Testis (tissue), 3 donors: ENCODE measurements around the gene SERAC1. TPM values are rescaled to one million over a fixed set of nuclear protein-coding genes. Genes with fewer than 3 reads are reported as not detected.

Source experiments
- DNase-seq: peaks from one replicate; pipeline ENCODE4 v3.0.0-alpha.2; 2019
- H3K27ac ChIP-seq, 2 donors: fragments of 200-600 bp; sonication (generic); one replicate each; pipeline ENCODE4 v1.5.1; 2019
- H3K27me3 ChIP-seq: fragments of 200-600 bp; sonication (generic); one replicate; pipeline ENCODE4 v1.5.1; 2019
- H3K36me3 ChIP-seq: fragments of 200-600 bp; sonication (generic); one replicate; pipeline ENCODE4 v1.5.1; 2017; ENCODE audit warnings: low read depth; ENCODE audit errors: missing control alignments
- H3K4me1 ChIP-seq: fragments of 200-600 bp; sonication (generic); one replicate; pipeline ENCODE4 v1.5.1; 2019
- H3K4me3 ChIP-seq, 2 donors: fragments of 200-600 bp; sonication (generic); one replicate each; pipeline ENCODE4 v1.5.1; 2017 to 2019
- H3K9me3 ChIP-seq: fragments of 200-600 bp; sonication (generic); one replicate; pipeline ENCODE4 v1.5.1; 2017
- POLR2A ChIP-seq: fragments of 450-650 bp; IDR thresholded peaks from one replicate; pipeline ENCODE4 v1.6.1; 2017; ENCODE audit warnings: antibody characterized with exemption, mild to moderate bottlenecking, moderate library complexity
- WGBS, 2 donors: methylation state at CpG; one replicate each; pipeline ENCODE4 v1.1.5; 2018; 5-methylcytosine and 5-hydroxymethylcytosine counted together
- intact Hi-C: fragments of 100-400 bp; cut with DNase I; formaldehyde crosslinking; loops from one replicate; pipeline ENCODE4 v1.15.1; 2023; ENCODE audit warnings: low total_unique reads
- polyA plus RNA-seq: library from polyadenylated mRNA; stranded (reverse); fragments of 350-450 nt; fragmentation: Illumina TruSeq; extraction: RNeasy Lipid Tissue Mini Kit (QIAGEN cat#74804); gene quantifications from one replicate; pipeline ENCODE4 v1.2.3, GENCODE V29; 2014; ENCODE audit warnings: low read depth, low replicate concordance; ENCODE audit not compliant: insufficient read depth
- total RNA-seq, 2 donors: library from RNA; depleted of rRNA; stranded (reverse); fragments of >200 nt; gene quantifications; one replicate each; pipeline ENCODE4 v1.2.3, GENCODE V29; 2016
- TF ChIP-seq, protein P1 (sequence below), 3 experiments: fragments of 450-650 bp in 2 of 3; fragments of 200-600 bp in 1 of 3; sonication (generic) in 1 of 3; IDR thresholded peaks; one replicate each; pipeline ENCODE4 v1.5.1; 2016 to 2019; ENCODE audit warnings: antibody characterized with exemption in 3 of 3, mild to moderate bottlenecking in 2 of 3, moderate library complexity in 1 of 3

Gene SERAC1
- total and polyA plus RNA-seq, 3 donors from 2014 or later = 9.8 to 20.2 (median 15.2) TPM

DNA sequence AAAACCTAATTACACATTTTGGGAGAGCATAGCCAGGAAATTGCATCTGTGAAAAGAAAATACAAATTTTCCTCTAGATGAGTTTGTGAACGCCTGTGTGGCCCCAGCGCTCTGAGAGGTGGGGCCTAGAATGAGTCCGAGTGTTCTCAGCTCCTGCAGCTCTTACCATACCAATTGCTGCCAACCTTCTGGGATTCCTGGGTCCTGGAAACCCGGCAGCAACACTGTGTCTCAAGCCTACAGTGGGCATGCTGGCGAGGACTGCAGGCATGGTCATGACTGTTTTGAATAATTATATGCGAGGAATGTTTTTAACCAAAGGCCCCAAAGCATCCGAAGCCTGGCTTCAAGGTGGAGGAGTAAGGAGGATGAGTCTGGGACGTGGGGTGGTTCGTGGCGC lies 90.4 kb downstream of the SERAC1 start:
- no peaks in the 10 kb centered on the region for H3K9me3 ChIP-seq
- 93 to 95% methylated on average over 10 of the region's 10 CpGs for WGBS, 2 donors

DNA sequence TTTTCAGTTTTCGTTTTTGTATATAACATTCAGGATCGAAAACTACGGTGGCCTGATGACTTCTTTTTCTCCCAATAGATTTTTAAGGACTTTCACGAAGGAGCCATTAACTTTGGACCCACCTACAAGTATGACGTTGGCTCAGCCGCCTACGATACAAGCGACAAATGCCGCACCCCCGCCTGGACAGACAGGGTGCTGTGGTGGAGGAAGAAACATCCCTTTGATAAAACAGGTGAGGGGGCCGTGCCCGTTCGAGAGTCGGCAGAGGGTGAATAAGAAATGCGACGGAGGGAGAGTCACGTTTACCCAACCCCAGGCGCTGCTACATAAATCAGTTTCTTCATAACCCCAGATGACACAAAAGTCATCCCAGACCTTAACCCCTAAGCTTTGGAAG lies 91.5 kb downstream of the SERAC1 start:
- Histone ChIP-seq H3K36me3 (no peaks in the 10 kb centered on the region), H3K9me3 (no peaks in the 10 kb centered on the region), H3K27me3 (no peaks in the 10 kb centered on the region), H3K4me3 (no peak overlapping the region), H3K4me1 (no peaks in the 10 kb centered on the region), H3K27ac (no peak overlapping the region)
- WGBS, 2 donors = 87 to 93% methylated on average over 18 of the region's 18 CpGs
- no peak for DNase-seq
- intact Hi-C loops = no loop called here
- TF ChIP-seq, protein P1, sequence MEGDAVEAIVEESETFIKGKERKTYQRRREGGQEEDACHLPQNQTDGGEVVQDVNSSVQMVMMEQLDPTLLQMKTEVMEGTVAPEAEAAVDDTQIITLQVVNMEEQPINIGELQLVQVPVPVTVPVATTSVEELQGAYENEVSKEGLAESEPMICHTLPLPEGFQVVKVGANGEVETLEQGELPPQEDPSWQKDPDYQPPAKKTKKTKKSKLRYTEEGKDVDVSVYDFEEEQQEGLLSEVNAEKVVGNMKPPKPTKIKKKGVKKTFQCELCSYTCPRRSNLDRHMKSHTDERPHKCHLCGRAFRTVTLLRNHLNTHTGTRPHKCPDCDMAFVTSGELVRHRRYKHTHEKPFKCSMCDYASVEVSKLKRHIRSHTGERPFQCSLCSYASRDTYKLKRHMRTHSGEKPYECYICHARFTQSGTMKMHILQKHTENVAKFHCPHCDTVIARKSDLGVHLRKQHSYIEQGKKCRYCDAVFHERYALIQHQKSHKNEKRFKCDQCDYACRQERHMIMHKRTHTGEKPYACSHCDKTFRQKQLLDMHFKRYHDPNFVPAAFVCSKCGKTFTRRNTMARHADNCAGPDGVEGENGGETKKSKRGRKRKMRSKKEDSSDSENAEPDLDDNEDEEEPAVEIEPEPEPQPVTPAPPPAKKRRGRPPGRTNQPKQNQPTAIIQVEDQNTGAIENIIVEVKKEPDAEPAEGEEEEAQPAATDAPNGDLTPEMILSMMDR (IDR thresholded peaks at IDR 0.05) = no peak
- TF ChIP-seq POLR2A = no peak

More for the DNA sequence above, 90.4 kb downstream of the SERAC1 start:
- DNase-seq = no peak
- Histone ChIP-seq H3K27ac (no peak overlapping the region), H3K4me1 (no peaks in the 10 kb centered on the region), H3K27me3 (no peaks in the 10 kb centered on the region), H3K4me3 (no peak overlapping the region), H3K36me3 (no peaks in the 10 kb centered on the region)
- intact Hi-C loops = no loop called here
- TF ChIP-seq, protein P1 (IDR thresholded peaks at IDR 0.05) = no peak
- TF ChIP-seq POLR2A = no peak

DNA sequence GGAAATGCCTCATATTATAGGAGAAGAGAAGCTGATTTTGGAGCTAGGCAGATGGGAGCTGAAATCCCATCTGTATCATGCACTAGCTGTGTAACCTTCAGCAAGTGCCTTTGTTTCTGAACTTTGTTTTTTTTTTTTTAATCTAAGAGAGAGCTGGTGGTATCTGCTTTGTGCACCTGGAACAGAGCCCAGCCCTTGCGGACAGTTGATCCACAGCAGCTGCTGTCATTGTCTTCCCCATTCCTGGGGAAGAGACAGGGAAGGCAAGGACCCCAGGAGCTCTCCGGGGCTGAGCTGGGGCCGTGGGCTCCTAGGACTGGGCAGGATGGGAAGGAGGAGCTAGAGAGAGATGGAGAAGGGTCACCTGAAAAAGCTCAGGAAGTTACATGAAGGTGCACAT lies 94.3 kb downstream of the SERAC1 start:
- H3K9me3 ChIP-seq = no peaks in the 10 kb centered on the region
- DNase-seq = no peak
- WGBS, 2 donors = 71 to 77% methylated on average over 3 of the region's 3 CpGs
- H3K36me3 ChIP-seq = no peaks in the 10 kb centered on the region
- intact Hi-C loops = no loop called here
- TF ChIP-seq, protein P1 (IDR thresholded peaks at IDR 0.05) = no peak
- no peak for TF ChIP-seq POLR2A
- no peak overlapping the region for H3K4me3 ChIP-seq
- H3K27me3 ChIP-seq = no peaks in the 10 kb centered on the region
- H3K27ac ChIP-seq = no peak overlapping the region
- H3K4me1 ChIP-seq = no peaks in the 10 kb centered on the region

DNA sequence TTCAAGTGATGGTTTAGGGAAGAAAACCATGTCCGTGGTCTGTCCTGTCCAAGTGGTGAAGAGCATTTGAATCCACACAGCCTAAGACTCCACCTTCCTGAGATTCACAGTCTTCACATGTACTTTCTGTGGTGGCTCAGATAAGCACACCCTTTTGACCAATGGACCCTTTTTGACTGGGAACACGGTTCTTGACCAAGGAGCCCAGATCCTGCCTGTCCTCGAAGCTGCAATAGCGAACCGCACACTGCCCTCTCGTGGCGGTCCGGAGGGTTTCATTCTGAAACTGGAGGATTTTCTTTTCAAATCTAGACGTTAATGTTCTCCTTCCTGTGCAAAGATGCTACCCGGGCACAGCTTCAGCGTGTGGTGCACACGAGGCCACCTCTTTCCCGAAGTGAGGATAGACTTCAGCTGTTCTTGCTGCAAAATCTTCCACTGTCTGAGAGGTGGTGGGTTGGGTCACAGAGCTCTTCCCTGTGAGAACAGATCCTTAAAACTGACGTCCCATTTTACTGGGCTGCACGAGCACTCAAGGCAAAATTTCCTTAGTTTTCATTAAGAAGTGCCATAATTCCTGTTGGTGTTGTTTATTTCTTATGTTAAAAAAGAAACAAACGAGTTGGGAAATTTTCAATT lies 95.9 kb downstream of the SERAC1 start:
- no peak overlapping the region for H3K27ac ChIP-seq
- 39 to 42% methylated on average over 16 of the region's 16 CpGs for WGBS, 2 donors
- H3K9me3 ChIP-seq = no peaks in the 10 kb centered on the region
- TF ChIP-seq, protein P1 (IDR thresholded peaks at IDR 0.05) = peak; percentile 41 to 80 (median 80)
- no peak for TF ChIP-seq POLR2A
- DNase-seq = peak; percentile 77
- intact Hi-C loops = no loop called here
- no peaks in the 10 kb centered on the region for H3K36me3 ChIP-seq
- no peak overlapping the region for H3K4me3 ChIP-seq
- no peaks in the 10 kb centered on the region for H3K27me3 ChIP-seq
- no peaks in the 10 kb centered on the region for H3K4me1 ChIP-seq
